ENCODE measurements around the gene ATP10A. TPM values are rescaled to one million over a fixed set of nuclear protein-coding genes. Genes with fewer than 3 reads are reported as not detected.

The ATP10A gene
- total RNA-seq, 3 donors from 2014 or later, result 6.4 to 17.4 (median 7.2) TPM

- Histone ChIP-seq H3K36me3 (no peaks in the 10 kb centered on the region), H3K4me1 (no peaks in the 10 kb centered on the region), H3K27ac (no peak overlapping the region), H3K4me3 (no peak overlapping the region), H3K9me3 (no peaks in the 10 kb centered on the region), H3K27me3 (no peaks in the 10 kb centered on the region)
- intact Hi-C loops (cut with DNase I; ENCODE audit: low total_unique reads), result no loop called here
- DNase-seq (ENCODE audit: low spot score in 2 of 2), result no peak
- TF ChIP-seq POLR2AphosphoS5 (IDR thresholded peaks at IDR 0.05) (no peak), CTCF (IDR thresholded peaks at IDR 0.05) (no peak), POLR2A (IDR thresholded peaks at IDR 0.05) (no peak)
These were observed 145.0 kb downstream of the ATP10A start for GRCh38 chr15:25718169-25718536.

- H3K27ac ChIP-seq, result no peak overlapping the region
- no peak for DNase-seq (ENCODE audit: low spot score in 2 of 2)
- H3K9me3 ChIP-seq, result no peaks in the 10 kb centered on the region
- no peaks in the 10 kb centered on the region for H3K36me3 ChIP-seq
- no peak overlapping the region for H3K4me3 ChIP-seq
- TF ChIP-seq POLR2A (IDR thresholded peaks at IDR 0.05), result no peak
- no peak for TF ChIP-seq POLR2AphosphoS5 (IDR thresholded peaks at IDR 0.05)
- TF ChIP-seq CTCF (IDR thresholded peaks at IDR 0.05), result no peak
- no peaks in the 10 kb centered on the region for H3K4me1 ChIP-seq
- intact Hi-C loops (cut with DNase I; ENCODE audit: low total_unique reads), result no loop called here
- no peaks in the 10 kb centered on the region for H3K27me3 ChIP-seq
These were observed 145.5 kb downstream of the ATP10A start for GRCh38 chr15:25717457-25718168.

GRCh38 chr15:25717127-25717456 is 146.0 kb downstream of the ATP10A start:
- DNase-seq (ENCODE audit: low spot score in 2 of 2), result no peak
- intact Hi-C loops (cut with DNase I; ENCODE audit: low total_unique reads), result no loop called here
- no peaks in the 10 kb centered on the region for H3K4me1 ChIP-seq
- no peak overlapping the region for H3K4me3 ChIP-seq
- H3K27ac ChIP-seq, result no peak overlapping the region
- H3K36me3 ChIP-seq, result no peaks in the 10 kb centered on the region
- TF ChIP-seq POLR2AphosphoS5 (IDR thresholded peaks at IDR 0.05), result no peak
- no peak for TF ChIP-seq CTCF (IDR thresholded peaks at IDR 0.05)
- no peak for TF ChIP-seq POLR2A (IDR thresholded peaks at IDR 0.05)
- H3K9me3 ChIP-seq, result no peaks in the 10 kb centered on the region
- no peaks in the 10 kb centered on the region for H3K27me3 ChIP-seq

GRCh38 chr15:25716414-25717126 is 146.6 kb downstream of the ATP10A start:
- Histone ChIP-seq H3K4me1 (no peaks in the 10 kb centered on the region), H3K27me3 (no peaks in the 10 kb centered on the region), H3K36me3 (no peaks in the 10 kb centered on the region), H3K4me3 (no peak overlapping the region), H3K9me3 (no peaks in the 10 kb centered on the region), H3K27ac (no peak overlapping the region)
- TF ChIP-seq POLR2AphosphoS5 (IDR thresholded peaks at IDR 0.05) (no peak), CTCF (IDR thresholded peaks at IDR 0.05) (no peak), POLR2A (IDR thresholded peaks at IDR 0.05) (no peak)
- no peak for DNase-seq (ENCODE audit: low spot score in 2 of 2)
- intact Hi-C loops (cut with DNase I; ENCODE audit: low total_unique reads), result no loop called here
